DLD1 (cell line): ENCODE results near the gene MOCS2.

Source experiments
- in situ Hi-C: cut with HindIII; loops from 2 replicates; pipeline ENCODE4 v1.10.0; 2017; ENCODE audit warnings: low sequenced_read_pairs

Gene MOCS2

GRCh38 chr5:53095931-53096525 is 13.5 kb downstream of the MOCS2 start:
- in situ Hi-C loops = loop anchor here (10.0 kb wide), 1 partner anchor 141 kb away; no protein-coding TSS in a partner anchor

DNA sequence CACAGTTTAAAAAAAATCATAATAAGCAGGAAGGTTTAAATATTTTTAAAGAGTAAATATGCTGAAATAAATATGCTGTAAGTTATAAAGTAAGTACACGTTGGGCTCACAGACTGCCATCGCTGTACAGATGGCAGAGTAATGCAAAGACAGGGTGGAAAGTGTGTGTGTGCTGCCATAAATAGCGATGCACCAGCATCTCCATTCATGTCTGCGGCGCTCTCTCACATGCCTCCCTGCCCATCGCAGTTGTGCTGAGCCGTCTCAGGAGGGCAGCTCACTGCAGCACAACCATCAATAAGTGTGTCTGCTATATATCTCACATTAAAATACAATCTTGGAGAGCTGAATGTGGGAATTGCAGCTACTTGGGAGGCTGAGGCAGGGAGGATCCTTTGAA is 14.3 kb downstream of the MOCS2 start:
- in situ Hi-C loops = loop anchor here (10.0 kb wide), 1 partner anchor 140 kb away; no protein-coding TSS in a partner anchor

- in situ Hi-C loops = loop anchor here (10.0 kb wide), 1 partner anchor 137 kb away; no protein-coding TSS in a partner anchor
These were observed 17.3 kb downstream of the MOCS2 start for GRCh38 chr5:53092242-53092641.

DNA sequence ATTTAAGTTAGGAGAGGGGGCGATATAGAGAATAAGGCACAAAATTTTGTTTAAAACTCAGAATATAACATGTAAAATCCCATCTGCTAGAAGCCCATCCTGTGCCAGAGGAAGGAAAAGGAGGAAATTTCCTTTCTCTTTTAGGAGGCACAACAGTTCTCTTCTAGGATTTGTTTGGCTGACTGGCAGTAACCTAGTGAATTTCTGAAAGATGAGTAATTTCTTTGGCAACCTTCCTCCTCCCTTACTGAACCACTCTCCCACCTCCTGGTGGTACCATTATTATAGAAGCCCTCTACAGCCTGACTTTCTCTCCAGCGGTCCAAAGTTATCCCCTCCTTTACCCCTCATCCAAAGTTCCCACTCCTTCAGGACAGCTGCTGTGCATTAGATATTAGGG is 18.3 kb downstream of the MOCS2 start:
- in situ Hi-C loops = loop anchor here (10.0 kb wide), 1 partner anchor 136 kb away; no protein-coding TSS in a partner anchor

DNA sequence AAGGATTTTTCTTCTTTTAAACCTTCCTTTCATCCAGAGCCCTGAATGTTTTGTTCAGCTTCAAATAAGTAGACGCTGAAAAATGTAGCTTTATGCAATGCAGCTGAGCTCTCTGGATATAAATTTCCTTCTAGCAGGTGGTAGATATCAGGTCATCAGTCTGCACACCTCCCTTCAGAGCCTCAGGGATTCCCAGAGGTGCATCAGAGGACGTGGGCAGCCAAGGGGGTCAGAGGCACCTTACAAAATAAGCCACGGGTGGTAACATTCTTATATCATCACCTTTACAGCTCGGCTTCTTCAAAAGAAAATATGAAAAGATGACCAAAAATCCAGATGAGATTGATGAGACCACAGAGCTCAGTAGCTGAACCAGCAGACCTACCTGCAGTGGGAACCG is 19.3 kb downstream of the MOCS2 start:
- in situ Hi-C loops = loop anchor here (10.0 kb wide), 1 partner anchor 135 kb away; no protein-coding TSS in a partner anchor

GRCh38 chr5:53089481-53089991 is 20.0 kb downstream of the MOCS2 start:
- in situ Hi-C loops = no loop called here

GRCh38 chr5:53087621-53088121 is 21.9 kb downstream of the MOCS2 start:
- in situ Hi-C loops = no loop called here

DNA sequence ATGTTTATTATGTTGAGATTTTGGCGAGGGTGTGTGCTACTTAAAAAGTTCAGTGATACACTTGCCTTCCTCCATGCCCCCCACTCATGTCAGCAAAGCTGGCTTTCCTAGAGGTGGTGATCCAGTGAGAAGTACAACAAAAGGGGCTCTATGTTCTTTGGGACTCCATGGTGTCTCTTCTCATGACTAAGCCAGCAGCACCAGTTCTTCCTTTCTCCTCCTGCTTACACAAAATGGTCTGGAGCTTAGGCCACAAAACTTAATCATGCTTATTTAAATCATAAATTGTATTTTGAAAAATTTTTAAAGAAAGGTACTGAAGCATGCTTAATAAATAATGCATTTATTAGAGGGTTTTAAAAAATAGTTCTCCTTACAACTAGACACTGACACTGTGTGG is 22.4 kb downstream of the MOCS2 start:
- in situ Hi-C loops = no loop called here

DNA sequence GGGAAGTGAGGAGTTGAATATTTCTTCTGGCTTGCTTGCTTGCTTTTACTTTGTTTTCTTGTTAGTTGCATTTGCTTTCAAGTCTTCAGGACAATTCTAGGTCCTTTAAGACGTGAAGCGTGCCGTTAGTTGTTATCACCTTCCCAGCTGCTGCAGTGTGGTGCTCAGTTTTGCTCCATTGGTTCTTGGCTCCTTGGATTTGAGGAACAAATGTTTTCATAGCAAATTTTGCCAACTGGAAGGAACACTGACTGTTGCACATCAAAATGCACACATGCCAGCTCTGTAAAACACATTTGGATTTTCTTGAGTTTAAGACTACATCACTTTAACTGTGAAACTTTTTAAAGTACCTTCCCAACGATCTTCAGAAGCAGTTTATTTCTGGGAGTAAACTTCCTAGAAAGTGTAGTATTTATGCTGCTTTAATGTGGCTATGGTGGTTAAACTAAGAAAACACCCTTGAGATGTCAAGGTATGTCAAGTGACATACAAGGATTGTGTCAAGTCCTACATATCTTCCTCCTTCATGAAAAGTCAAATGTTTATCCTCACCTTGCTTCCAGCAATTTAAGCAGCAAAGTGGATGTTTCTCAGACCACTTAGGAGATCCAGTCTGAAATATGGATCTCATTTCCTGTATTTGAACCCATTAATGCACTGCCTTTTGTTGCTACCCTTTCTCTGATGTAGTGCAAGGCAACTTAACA is 24.9 kb downstream of the MOCS2 start:
- in situ Hi-C loops = no loop called here

- in situ Hi-C loops = no loop called here
These were observed 25.6 kb downstream of the MOCS2 start for GRCh38 chr5:53083927-53084326.

DNA sequence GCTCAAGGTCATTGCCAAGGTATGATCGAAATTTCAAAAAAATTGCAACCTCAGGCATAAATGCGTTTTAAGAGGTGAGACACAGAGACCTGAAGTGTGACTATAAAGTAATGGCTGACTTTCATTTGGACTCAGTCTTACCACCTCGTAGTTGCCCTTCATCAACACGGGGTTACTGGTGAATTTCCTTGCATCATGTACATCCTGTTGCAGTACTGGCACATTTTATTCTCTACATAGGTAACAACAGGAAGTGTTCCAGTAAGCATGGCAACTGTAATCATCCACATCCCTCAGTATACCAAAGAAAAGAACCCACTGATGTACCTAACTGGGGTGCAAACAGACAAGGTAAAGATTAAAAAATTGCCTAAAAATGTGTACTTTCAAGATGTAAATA is 29.3 kb downstream of the MOCS2 start:
- in situ Hi-C loops = no loop called here

DNA sequence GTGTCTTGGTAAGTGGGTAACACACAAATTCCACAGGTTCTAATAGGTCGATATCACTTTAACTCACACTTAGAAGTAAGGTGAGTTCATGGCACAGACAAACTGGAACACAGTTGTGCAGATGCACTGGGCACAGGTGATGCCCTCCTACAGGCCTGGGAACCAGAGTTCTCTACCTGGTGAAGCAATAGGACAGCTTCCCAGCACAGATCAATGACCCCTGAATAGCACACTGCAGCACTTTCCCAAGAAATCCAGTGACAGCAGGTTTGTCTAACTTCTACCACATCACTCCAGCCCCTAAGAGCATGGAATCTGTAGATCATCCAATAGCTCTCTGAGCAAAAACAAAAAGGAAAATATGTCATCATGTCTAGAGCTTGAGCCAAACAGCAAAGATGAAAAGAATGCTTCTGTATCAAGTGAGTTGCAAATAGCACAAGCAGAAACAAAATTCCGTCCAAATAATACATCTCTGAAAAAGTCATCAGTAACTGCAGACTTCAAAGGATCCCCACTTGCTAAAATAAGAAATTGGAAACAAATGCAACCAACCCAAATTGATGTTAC is 33.5 kb downstream of the MOCS2 start:
- in situ Hi-C loops = no loop called here

GRCh38 chr5:53073348-53073747 is 36.2 kb downstream of the MOCS2 start:
- in situ Hi-C loops = no loop called here

- in situ Hi-C loops = no loop called here
These were observed 37.8 kb downstream of the MOCS2 start for GRCh38 chr5:53071738-53072137.

DNA sequence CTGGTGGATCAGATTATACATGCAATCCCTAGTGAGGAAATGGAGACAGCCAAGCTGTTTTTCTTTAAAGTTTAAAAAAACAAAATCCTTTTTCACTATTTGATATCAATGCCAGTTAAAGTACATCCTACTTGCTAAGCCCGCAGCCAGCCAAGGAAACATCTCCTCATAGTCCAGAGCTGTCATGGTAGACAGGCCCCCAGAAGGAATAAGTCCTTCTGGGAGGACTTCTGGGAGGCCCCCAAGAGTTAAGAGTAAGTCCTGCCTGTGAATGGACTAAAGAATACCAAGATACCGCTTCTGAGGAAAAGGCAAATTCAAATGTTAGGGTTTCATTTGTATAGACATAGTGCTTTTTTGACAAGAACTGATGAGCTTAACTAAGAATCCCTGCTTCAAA is 38.3 kb downstream of the MOCS2 start:
- in situ Hi-C loops = no loop called here

GRCh38 chr5:53069626-53070025 is 39.9 kb downstream of the MOCS2 start:
- in situ Hi-C loops = no loop called here

GRCh38 chr5:53068291-53068836 is 41.2 kb downstream of the MOCS2 start:
- in situ Hi-C loops = no loop called here

- in situ Hi-C loops = no loop called here
These were observed 41.9 kb downstream of the MOCS2 start for GRCh38 chr5:53067641-53068040.

GRCh38 chr5:53066088-53066487 is 43.5 kb downstream of the MOCS2 start:
- in situ Hi-C loops = no loop called here

DNA sequence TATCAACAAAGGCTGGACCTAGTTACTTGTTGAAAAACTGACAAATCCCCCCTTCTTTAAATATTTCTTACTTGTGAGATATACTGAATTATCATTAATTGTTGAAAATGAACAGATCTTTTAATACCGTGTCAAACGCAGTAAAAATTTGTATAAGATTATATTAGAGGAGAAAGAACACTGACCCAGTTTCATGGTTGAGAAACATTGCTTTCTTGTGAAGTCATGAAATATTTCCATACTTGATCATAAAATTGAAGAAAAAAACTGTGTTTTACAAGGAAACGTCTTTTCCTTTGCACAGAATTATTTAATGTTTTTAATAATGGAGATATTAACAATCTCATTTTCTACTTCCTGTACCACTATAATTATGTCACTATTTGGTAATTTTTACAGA is 45.8 kb downstream of the MOCS2 start:
- in situ Hi-C loops = no loop called here

DNA sequence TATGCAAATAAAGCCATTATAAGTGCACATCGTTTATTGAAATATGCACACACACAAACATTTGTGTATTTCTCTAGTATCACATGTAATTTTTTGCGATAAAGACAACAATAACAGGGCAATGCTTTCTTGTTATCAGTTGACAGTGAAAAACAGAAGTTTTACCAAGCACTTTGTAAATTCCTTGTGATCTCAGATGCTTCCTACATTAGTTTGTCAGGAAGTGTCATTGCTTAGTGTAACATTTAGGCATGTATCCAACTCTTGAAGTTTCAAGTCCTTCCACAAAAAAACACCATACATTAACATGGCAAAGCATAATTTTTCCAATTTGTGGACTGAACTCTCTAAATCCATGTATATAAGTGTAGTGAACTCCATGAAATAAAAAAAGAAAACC is 46.4 kb downstream of the MOCS2 start:
- in situ Hi-C loops = no loop called here
